CD4-positive, CD25-positive, alpha-beta regulatory T cell (primary cell): ENCODE data around the gene SH3RF1. TPM values are rescaled to one million over a fixed set of nuclear protein-coding genes. Genes with fewer than 3 reads are reported as not detected.
A peak's percentile ranks its signal among the peaks of the same experiment; 100 is the strongest.

Experiments
- ATAC-seq, 2 donors: fragments of 150-1000 bp; cut with Tn5 transposase; one replicate each; pipeline ENCODE4 v1.10.0; 2021; ENCODE audit warnings: low read depth in 2 of 2, moderate number of reproducible peaks in 2 of 2, moderate library complexity in 1 of 2
- DNase-seq, 3 donors: peaks; one replicate each; pipeline versions ENCODE4 v3.0.0 to v3.0.0-alpha.2; 2012 to 2022; ENCODE audit warnings: mixed read lengths in 1 of 3
- H3K27ac ChIP-seq: one replicate; pipeline ENCODE4 v1.7.0; 2013; ENCODE audit warnings: mild to moderate bottlenecking, low read length; ENCODE audit not compliant: insufficient read depth, poor library complexity, severe bottlenecking
- H3K27me3 ChIP-seq: one replicate; pipeline ENCODE4 v1.7.0; 2013; ENCODE audit warnings: low read length; ENCODE audit not compliant: control insufficient read depth, insufficient read depth
- H3K36me3 ChIP-seq: one replicate; pipeline ENCODE4 v1.7.0; 2013; ENCODE audit warnings: mild to moderate bottlenecking, low read length, moderate library complexity; ENCODE audit not compliant: control insufficient read depth, insufficient read depth
- H3K4me1 ChIP-seq: 2 replicates; pipeline ENCODE4 v1.7.0; 2013; ENCODE audit warnings: mild to moderate bottlenecking, low read length; ENCODE audit not compliant: insufficient read depth, control insufficient read depth, poor library complexity, severe bottlenecking
- H3K4me3 ChIP-seq: one replicate; pipeline ENCODE4 v1.7.0; 2013; ENCODE audit warnings: low read depth, mild to moderate bottlenecking, low read length, moderate library complexity
- H3K9me3 ChIP-seq, 2 experiments: 1 replicate in 1 of 2; 2 replicates in 1 of 2; pipeline ENCODE4 v1.7.0; 2013; ENCODE audit warnings: low read length in 2 of 2, mild to moderate bottlenecking in 1 of 2, moderate library complexity in 1 of 2; ENCODE audit not compliant: control insufficient read depth in 2 of 2
- H3K27ac Mint-ChIP-seq, 3 donors: one replicate each; pipeline ENCODE4 v1.8.0; 2020 to 2022; ENCODE audit warnings: mild to moderate bottlenecking in 3 of 3, mixed read lengths in 3 of 3, moderate library complexity in 2 of 3
- H3K27me3 Mint-ChIP-seq: one replicate; pipeline ENCODE4 v1.8.0; 2022; ENCODE audit warnings: mild to moderate bottlenecking, mixed read lengths
- H3K36me3 Mint-ChIP-seq: one replicate; pipeline ENCODE4 v1.8.0; 2020; ENCODE audit warnings: mixed read lengths
- H3K4me1 Mint-ChIP-seq, 4 donors: one replicate each; pipeline ENCODE4 v1.8.0; 2020 to 2022; ENCODE audit warnings: mixed read lengths in 4 of 4, mild to moderate bottlenecking in 1 of 4
- H3K4me3 Mint-ChIP-seq, 4 donors: one replicate each; pipeline ENCODE4 v1.8.0; 2020 to 2022; ENCODE audit warnings: mild to moderate bottlenecking in 4 of 4, mixed read lengths in 4 of 4, moderate library complexity in 3 of 4
- H3K9me3 Mint-ChIP-seq, 7 donors: one replicate each; pipeline ENCODE4 v1.8.0; 2020 to 2022; ENCODE audit warnings: mixed read lengths in 7 of 7, mild to moderate bottlenecking in 3 of 7, moderate library complexity in 2 of 7
- polyA plus RNA-seq, 4 donors: library from polyadenylated mRNA; unstranded; fragments of 300-500 nt; fragmentation: Illumina TruSeq; gene quantifications; one replicate each; pipeline ENCODE4 v1.2.3, GENCODE V29; 2021
- total RNA-seq: library from RNA; stranded (reverse); gene quantifications from one replicate; pipeline ENCODE4 v1.2.3, GENCODE V29; 2022

The SH3RF1 gene
- total and polyA plus RNA-seq, 5 donors from 2014 or later, result 0.69 TPM; not detected in 4

DNA sequence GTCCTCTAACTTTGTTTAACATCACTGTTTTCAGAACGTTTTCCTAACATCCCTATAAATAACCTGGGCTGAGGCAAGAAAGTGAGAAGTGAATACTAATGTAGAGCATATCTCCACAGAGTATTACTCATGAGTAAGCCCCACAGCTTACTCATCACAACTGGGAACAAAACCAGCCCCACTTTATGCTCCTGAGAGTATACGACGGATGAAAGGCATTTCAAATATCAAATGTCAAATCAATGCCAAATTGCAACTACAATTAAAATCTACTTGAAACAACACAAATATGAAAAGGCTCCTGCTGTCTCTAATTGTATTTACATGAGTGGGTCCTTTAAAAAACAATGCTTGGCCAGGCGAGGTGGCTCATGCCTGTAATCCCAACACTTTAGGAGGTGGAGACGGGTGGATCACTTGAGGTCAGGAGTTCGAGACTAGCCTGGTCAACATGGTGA, 41.2 kb downstream of the SH3RF1 start:
- ATAC-seq (no peak), DNase-seq (no peak)
- H3K4me3 ChIP-seq, result no peak overlapping the region
- Mint-ChIP-seq H3K36me3 (no peaks in the 10 kb centered on the region), H3K4me3 (no peak overlapping the region), H3K27me3 (peaks cover 4% of the 10 kb centered on the region), H3K4me1 (no peaks in the 10 kb centered on the region), H3K9me3 (peaks cover 0 to 4% (median 0%) of the 10 kb centered on the region in 7 donors), H3K27ac (no peak overlapping the region)
- H3K36me3 ChIP-seq, result no peaks in the 10 kb centered on the region
- no peaks in the 10 kb centered on the region for H3K4me1 ChIP-seq
- H3K27me3 ChIP-seq, result no peaks in the 10 kb centered on the region
- H3K27ac ChIP-seq, result no peak overlapping the region
- no peaks in the 10 kb centered on the region for H3K9me3 ChIP-seq

DNA sequence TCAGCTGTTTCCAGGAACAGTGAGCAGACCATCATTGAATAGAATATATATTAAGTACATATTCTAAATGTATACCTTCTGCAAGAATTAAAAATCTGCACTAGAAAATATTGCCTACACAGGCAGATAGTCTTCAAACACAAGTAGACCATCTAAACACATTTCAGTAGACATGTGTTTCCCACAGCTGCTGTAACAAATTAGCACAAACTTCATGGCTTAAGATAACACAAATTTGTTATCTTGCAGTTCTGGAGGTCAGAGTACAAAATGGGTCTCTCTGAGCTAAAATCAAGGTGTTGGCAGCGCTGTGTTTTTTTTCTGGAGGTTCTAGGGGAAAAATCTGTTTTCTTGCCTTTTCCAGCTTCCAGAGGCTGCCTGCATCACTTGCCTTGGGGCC, 42.7 kb downstream of the SH3RF1 start:
- ATAC-seq, result no peak
- Mint-ChIP-seq H3K27me3 (peaks cover 4% of the 10 kb centered on the region), H3K9me3 (peaks cover 0 to 4% (median 0%) of the 10 kb centered on the region in 7 donors), H3K4me3 (no peak overlapping the region), H3K36me3 (no peaks in the 10 kb centered on the region), H3K4me1 (no peaks in the 10 kb centered on the region), H3K27ac (no peak overlapping the region)
- H3K27me3 ChIP-seq, result no peaks in the 10 kb centered on the region
- no peaks in the 10 kb centered on the region for H3K9me3 ChIP-seq
- no peak overlapping the region for H3K4me3 ChIP-seq
- no peaks in the 10 kb centered on the region for H3K36me3 ChIP-seq
- DNase-seq, result no peak
- H3K4me1 ChIP-seq, result no peaks in the 10 kb centered on the region
- no peak overlapping the region for H3K27ac ChIP-seq

DNA sequence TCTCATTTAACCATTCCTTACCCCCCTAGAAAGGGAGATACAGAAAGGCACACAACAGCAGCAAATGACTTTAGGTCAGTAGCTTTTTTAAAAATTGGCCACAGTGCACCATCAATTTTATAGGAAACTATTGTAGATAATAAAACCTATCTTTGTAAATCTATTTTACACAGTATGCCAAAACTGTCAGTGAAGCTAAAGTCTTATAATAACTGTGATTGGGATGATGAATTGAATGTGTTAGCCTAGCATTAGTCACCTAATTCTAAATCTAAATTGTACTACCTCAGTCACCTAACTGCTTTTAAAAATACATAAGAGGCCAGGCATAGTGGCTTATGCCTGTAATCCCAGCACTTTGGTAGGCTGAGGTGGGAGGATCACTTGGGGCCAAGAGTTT, 44.2 kb downstream of the SH3RF1 start:
- Mint-ChIP-seq H3K9me3 (peaks cover 0 to under 1% (median 0%) of the 10 kb centered on the region in 7 donors), H3K36me3 (no peaks in the 10 kb centered on the region), H3K27me3 (peaks cover 4% of the 10 kb centered on the region), H3K27ac (no peak overlapping the region), H3K4me1 (no peaks in the 10 kb centered on the region), H3K4me3 (no peak overlapping the region)
- no peak for DNase-seq
- H3K4me3 ChIP-seq, result no peak overlapping the region
- H3K27ac ChIP-seq, result no peak overlapping the region
- no peaks in the 10 kb centered on the region for H3K27me3 ChIP-seq
- no peaks in the 10 kb centered on the region for H3K36me3 ChIP-seq
- no peaks in the 10 kb centered on the region for H3K4me1 ChIP-seq
- no peak for ATAC-seq
- no peaks in the 10 kb centered on the region for H3K9me3 ChIP-seq

DNA sequence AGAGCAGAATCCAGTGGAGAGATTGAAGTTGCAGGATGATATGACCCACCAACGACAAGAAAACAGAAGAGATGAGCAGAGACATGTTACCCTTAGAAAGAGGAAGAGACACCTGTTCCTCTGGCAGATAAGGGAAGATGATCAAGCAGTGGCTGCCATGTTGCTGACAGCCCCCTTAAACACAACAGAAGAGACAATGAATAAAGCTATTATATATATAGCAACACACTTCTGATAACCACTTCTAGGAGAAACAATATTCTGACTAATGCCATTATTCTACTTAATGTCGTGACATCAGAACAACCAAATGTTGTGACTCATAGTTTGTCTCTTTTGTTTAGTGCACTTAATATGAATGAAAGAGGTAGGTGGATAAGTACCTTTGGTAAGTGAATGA, 44.9 kb downstream of the SH3RF1 start:
- H3K4me3 ChIP-seq, result no peak overlapping the region
- no peak overlapping the region for H3K27ac ChIP-seq
- H3K4me1 ChIP-seq, result no peaks in the 10 kb centered on the region
- H3K4me3 Mint-ChIP-seq, result no peak overlapping the region
- H3K36me3 Mint-ChIP-seq, result no peaks in the 10 kb centered on the region
- H3K27me3 Mint-ChIP-seq, result peaks cover 4% of the 10 kb centered on the region
- no peaks in the 10 kb centered on the region for H3K9me3 Mint-ChIP-seq
- DNase-seq, result no peak
- H3K27ac Mint-ChIP-seq, result no peak overlapping the region
- H3K4me1 Mint-ChIP-seq, result no peaks in the 10 kb centered on the region
- no peaks in the 10 kb centered on the region for H3K36me3 ChIP-seq
- ATAC-seq, result no peak
- no peaks in the 10 kb centered on the region for H3K27me3 ChIP-seq
- no peaks in the 10 kb centered on the region for H3K9me3 ChIP-seq

DNA sequence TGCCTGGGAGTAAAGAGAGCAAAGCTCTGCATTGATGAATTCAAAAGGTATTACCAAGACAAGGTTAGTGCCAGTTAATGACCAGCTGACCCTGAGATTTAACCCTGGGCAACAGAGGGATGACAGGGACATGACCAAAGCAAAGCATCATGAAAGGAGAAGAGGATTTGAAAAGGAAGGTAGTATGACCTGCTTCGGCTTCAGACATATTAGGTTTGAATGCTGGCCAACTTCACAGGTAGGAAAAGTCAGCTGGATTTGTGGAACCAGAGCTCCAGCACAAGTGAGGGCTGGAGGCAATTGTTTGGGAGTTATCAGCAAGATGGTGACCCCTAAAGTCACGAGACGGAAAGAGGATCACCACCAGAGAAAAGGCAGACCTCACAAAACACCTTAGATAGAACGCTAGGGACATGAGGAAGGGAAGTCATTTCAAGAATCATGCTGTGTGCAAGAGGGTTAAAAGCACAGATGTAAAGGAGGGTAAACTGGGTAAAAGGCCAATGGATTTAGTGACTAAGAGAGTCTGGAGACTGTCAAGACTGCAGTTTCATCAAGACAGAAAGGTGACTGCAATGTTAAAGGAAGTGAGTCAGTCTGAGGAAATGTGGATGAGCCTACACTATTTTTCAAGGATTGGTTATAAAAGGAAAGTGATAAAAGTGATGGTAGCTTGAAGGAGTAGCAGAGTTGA, 45.6 kb downstream of the SH3RF1 start:
- no peak overlapping the region for H3K4me3 ChIP-seq
- H3K27ac Mint-ChIP-seq, result no peak overlapping the region
- H3K36me3 ChIP-seq, result no peaks in the 10 kb centered on the region
- no peaks in the 10 kb centered on the region for H3K36me3 Mint-ChIP-seq
- H3K4me1 Mint-ChIP-seq, result no peaks in the 10 kb centered on the region
- H3K9me3 Mint-ChIP-seq, result no peaks in the 10 kb centered on the region
- no peaks in the 10 kb centered on the region for H3K9me3 ChIP-seq
- ATAC-seq, result no peak
- DNase-seq, result peak in 1 of 3 donors; percentile 4
- no peak overlapping the region for H3K4me3 Mint-ChIP-seq
- H3K4me1 ChIP-seq, result no peaks in the 10 kb centered on the region
- no peak overlapping the region for H3K27ac ChIP-seq
- H3K27me3 Mint-ChIP-seq, result peaks cover 4% of the 10 kb centered on the region
- no peaks in the 10 kb centered on the region for H3K27me3 ChIP-seq

DNA sequence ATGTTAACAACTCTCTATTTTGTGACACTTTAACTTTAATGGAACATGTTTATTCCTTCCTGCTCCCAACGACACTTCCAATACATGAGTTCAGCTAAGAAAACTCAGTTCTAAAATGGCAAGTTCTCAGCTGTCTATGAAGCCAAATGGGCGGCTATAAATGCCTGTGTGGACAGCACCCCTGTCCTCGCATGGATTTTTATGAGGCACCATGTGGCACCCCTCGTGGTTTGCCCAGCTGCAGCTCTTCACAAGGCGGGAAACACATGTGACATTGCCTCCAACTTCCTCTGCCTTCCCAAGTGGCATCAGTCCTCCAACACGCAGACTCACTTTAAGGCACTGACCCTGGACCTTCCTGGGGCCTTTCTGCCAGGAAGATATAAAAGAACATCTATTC, 48.0 kb downstream of the SH3RF1 start:
- H3K27me3 ChIP-seq, result no peaks in the 10 kb centered on the region
- no peaks in the 10 kb centered on the region for H3K9me3 Mint-ChIP-seq
- no peak overlapping the region for H3K27ac Mint-ChIP-seq
- no peak overlapping the region for H3K27ac ChIP-seq
- H3K36me3 ChIP-seq, result no peaks in the 10 kb centered on the region
- H3K27me3 Mint-ChIP-seq, result peaks cover 4% of the 10 kb centered on the region
- H3K36me3 Mint-ChIP-seq, result no peaks in the 10 kb centered on the region
- H3K4me3 ChIP-seq, result no peak overlapping the region
- ATAC-seq (no peak), DNase-seq (no peak)
- no peaks in the 10 kb centered on the region for H3K9me3 ChIP-seq
- H3K4me3 Mint-ChIP-seq, result no peak overlapping the region
- H3K4me1 ChIP-seq, result no peaks in the 10 kb centered on the region
- H3K4me1 Mint-ChIP-seq, result no peaks in the 10 kb centered on the region

DNA sequence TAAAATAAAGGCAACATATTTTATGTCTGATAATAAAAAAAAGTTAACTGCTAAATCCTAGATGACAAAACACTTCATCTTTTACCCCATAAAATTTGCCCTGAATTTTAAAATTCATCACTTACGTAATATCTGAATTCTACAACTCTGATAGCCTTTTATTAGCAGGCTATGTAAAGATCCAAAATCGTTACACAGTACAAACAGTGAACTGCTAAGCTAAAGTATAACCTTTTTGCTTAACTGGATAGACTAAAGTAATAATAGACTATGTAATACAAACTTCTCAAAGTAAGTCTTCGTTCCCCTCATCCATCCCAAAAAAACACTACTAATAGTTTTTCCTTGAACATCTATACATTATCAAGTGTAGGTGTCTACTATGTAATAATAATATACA, 49.1 kb downstream of the SH3RF1 start:
- no peak for ATAC-seq
- H3K36me3 Mint-ChIP-seq, result no peaks in the 10 kb centered on the region

DNA sequence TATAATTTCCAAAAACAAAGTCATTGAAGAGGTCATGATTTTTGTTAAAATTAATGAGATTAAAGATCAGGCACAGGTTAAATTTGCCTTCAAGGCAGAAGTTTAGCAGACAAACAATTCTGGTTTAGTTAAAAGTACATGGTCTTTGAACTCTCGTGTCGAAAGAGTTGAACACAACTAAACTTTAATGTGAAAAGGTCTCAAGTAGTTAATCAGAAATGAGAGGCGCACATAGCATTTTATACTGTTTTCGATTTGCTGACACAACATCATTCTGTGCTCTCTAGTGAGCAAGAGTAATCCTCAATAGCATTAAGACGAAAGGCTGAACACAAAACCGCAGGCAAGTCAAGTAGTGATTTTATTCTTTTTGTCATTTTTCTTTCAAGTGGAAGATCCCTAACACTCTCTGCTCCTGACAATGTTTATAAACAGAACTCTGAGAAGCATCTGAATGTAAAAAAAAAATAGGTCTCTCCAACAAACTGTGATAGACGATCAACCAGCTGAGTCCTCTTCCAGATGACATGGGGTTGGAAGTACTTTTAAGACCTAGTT, 49.8 kb downstream of the SH3RF1 start:
- Mint-ChIP-seq H3K9me3 (no peaks in the 10 kb centered on the region), H3K27me3 (no peaks in the 10 kb centered on the region), H3K4me1 (no peaks in the 10 kb centered on the region), H3K36me3 (no peaks in the 10 kb centered on the region), H3K4me3 (no peak overlapping the region), H3K27ac (no peak overlapping the region)
- Histone ChIP-seq H3K4me3 (no peak overlapping the region), H3K36me3 (no peaks in the 10 kb centered on the region), H3K4me1 (no peaks in the 10 kb centered on the region), H3K27ac (no peak overlapping the region), H3K27me3 (no peaks in the 10 kb centered on the region), H3K9me3 (no peaks in the 10 kb centered on the region)
- ATAC-seq, result no peak
- DNase-seq, result no peak

More for the DNA sequence above, 49.1 kb downstream of the SH3RF1 start:
- DNase-seq, result no peak
- Mint-ChIP-seq H3K9me3 (no peaks in the 10 kb centered on the region), H3K27me3 (no peaks in the 10 kb centered on the region), H3K4me3 (no peak overlapping the region), H3K4me1 (no peaks in the 10 kb centered on the region), H3K27ac (no peak overlapping the region)
- H3K9me3 ChIP-seq, result no peaks in the 10 kb centered on the region
- no peaks in the 10 kb centered on the region for H3K36me3 ChIP-seq
- H3K27me3 ChIP-seq, result no peaks in the 10 kb centered on the region
- H3K4me1 ChIP-seq, result no peaks in the 10 kb centered on the region
- no peak overlapping the region for H3K4me3 ChIP-seq
- H3K27ac ChIP-seq, result no peak overlapping the region
